Hepatocyte (in vitro differentiated cells): Measurements from ENCODE around the gene TUBG1.

ENCODE experiments used
- EZH2 ChIP-seq: fragments of 200-600 bp; sonication (generic); IDR thresholded peaks from 2 replicates; pipeline ENCODE4 v1.6.1; 2016; ENCODE audit warnings: antibody characterized with exemption, mild to moderate bottlenecking, borderline replicate concordance
- EZH2phosphoT487 ChIP-seq: fragments of 200-600 bp; sonication (generic); IDR thresholded peaks from one replicate; pipeline ENCODE4 v1.6.1; 2018; ENCODE audit warnings: antibody characterized with exemption, mild to moderate bottlenecking, low read depth, moderate library complexity; ENCODE audit not compliant: unreplicated experiment, severe bottlenecking
- TF ChIP-seq, protein P1 (sequence below): fragments of 200-600 bp; sonication (generic); IDR thresholded peaks from 2 replicates; pipeline ENCODE4 v1.5.1; 2016; ENCODE audit warnings: antibody characterized with exemption, mild to moderate bottlenecking; ENCODE audit not compliant: poor library complexity

DNA sequence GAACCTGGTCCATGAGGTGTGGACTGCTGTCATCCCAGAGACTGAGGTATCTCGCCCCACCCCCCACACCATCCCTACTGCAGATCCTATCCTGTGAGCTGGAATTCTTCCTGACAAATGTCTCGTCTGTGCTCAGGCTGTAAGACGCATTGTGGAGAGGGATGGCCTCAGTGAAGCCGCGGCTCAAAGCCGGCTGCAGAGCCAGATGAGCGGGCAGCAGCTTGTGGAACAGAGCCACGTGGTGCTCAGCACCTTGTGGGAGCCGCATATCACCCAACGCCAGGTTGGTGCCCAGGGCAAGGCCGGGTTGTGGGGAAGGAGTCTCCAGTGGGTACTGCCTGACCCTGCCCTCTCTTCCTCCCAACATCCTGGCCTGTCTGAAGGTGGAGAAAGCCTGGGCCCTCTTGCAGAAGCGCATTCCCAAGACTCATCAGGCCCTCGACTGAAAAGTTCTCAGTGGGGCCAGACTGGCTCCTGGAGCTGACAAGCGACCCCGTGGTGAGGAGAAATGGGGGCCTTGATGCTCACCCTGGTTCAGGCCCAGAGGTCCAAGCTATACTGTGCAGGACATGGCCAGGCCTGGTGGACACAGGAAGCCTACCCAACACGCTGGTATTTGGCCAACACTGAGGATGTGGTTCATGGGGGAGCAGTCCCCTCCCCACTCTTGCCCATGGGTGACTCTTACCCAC, 43.8 kb upstream of the TUBG1 start:
- TF ChIP-seq, protein P1, sequence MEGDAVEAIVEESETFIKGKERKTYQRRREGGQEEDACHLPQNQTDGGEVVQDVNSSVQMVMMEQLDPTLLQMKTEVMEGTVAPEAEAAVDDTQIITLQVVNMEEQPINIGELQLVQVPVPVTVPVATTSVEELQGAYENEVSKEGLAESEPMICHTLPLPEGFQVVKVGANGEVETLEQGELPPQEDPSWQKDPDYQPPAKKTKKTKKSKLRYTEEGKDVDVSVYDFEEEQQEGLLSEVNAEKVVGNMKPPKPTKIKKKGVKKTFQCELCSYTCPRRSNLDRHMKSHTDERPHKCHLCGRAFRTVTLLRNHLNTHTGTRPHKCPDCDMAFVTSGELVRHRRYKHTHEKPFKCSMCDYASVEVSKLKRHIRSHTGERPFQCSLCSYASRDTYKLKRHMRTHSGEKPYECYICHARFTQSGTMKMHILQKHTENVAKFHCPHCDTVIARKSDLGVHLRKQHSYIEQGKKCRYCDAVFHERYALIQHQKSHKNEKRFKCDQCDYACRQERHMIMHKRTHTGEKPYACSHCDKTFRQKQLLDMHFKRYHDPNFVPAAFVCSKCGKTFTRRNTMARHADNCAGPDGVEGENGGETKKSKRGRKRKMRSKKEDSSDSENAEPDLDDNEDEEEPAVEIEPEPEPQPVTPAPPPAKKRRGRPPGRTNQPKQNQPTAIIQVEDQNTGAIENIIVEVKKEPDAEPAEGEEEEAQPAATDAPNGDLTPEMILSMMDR = no peak
- TF ChIP-seq EZH2phosphoT487 = no peak
- no peak for TF ChIP-seq EZH2
